Neutrophil (primary cell): ENCODE data around the gene LAMA3.

ENCODE experiments used
- H3K27ac ChIP-seq: fragments of 200-600 bp; sonication (generic); 2 replicates; pipeline ENCODE4 v1.5.1; 2016; ENCODE audit warnings: mild to moderate bottlenecking, moderate library complexity
- H3K27me3 ChIP-seq: fragments of 200-600 bp; sonication (generic); 2 replicates; pipeline ENCODE4 v1.6.0; 2016; ENCODE audit warnings: mild to moderate bottlenecking
- H3K36me3 ChIP-seq: fragments of 200-600 bp; sonication (generic); 2 replicates; pipeline ENCODE4 v1.5.1; 2017
- H3K4me1 ChIP-seq, 2 experiments: fragments of 200-600 bp in 1 of 2; sonication (generic) in 1 of 2; 1 replicate in 1 of 2; 2 replicates in 1 of 2; pipeline versions ENCODE4 v1.5.1 to v1.6.1; 2013 to 2016; ENCODE audit warnings: low read depth in 1 of 2, low read length in 1 of 2, mild to moderate bottlenecking in 1 of 2, moderate library complexity in 1 of 2; ENCODE audit not compliant: control insufficient read depth in 1 of 2, insufficient read depth in 1 of 2
- H3K4me3 ChIP-seq, 2 experiments: fragments of 200-600 bp in 1 of 2; sonication (generic) in 1 of 2; 1 replicate in 1 of 2; 2 replicates in 1 of 2; pipeline ENCODE4 v1.5.1; 2013 to 2016; ENCODE audit warnings: low read depth in 1 of 2, low read length in 1 of 2, mild to moderate bottlenecking in 1 of 2, moderate library complexity in 1 of 2
- H3K9me3 ChIP-seq: fragments of 200-600 bp; sonication (generic); 2 replicates; pipeline ENCODE4 v1.5.1; 2016
- CTCF ChIP-seq: fragments of 200-600 bp; sonication (generic); IDR thresholded peaks from 2 replicates; pipeline ENCODE4 v1.5.1; 2016; ENCODE audit warnings: antibody characterized with exemption

The LAMA3 gene

DNA sequence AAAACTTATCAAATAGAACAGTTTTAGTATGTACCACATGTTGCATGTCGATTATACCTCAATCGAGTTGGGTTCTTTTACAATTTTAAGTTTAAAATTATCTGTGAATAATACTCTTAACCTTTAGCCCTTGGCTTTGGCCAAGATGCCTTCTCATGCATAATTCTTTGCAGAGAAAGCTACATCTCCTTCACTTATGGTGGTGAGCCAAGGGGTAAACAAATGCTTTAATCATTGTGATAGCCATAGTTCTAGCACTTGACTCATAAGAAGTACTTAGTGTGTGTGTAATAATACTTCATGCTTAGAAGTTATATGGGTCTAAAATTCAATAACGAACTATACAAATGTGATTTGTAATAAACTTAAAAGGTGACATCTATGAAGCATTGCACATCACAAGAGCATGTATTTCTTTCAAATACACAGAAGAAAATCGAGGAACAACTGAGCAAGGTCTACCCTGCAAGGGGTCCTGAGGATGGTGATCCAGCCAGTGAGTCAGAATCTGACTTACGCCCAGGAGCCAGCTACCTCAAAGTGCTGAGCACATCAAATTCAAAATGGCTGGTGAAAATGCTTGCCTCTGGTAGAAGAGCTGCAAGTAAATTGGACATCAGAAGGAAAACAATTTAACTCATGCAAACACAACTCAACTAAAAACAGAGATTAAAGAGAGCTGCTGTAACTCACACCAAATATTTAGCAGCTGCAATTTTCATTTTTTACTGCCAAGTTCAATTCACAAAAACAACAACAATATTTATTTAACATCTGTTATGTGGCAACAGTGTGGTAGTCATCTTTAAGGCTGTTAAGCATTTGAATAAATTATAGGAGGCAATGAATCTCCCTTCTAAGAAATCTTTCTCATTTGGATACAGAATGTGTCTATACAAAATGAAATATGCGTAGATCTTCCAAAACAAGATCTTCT lies 301.5 kb downstream of the LAMA3 start:
- Histone ChIP-seq H3K9me3 (no peaks in the 10 kb centered on the region), H3K4me1 (no peaks in the 10 kb centered on the region), H3K27me3 (no peaks in the 10 kb centered on the region), H3K36me3 (no peaks in the 10 kb centered on the region), H3K4me3 (no peak overlapping the region), H3K27ac (no peak overlapping the region)
- no peak for TF ChIP-seq CTCF

GRCh38 chr18:23992089-23992940 lies 303.1 kb downstream of the LAMA3 start:
- Histone ChIP-seq H3K4me1 (no peaks in the 10 kb centered on the region), H3K9me3 (no peaks in the 10 kb centered on the region), H3K27me3 (no peaks in the 10 kb centered on the region), H3K36me3 (no peaks in the 10 kb centered on the region), H3K4me3 (no peak overlapping the region), H3K27ac (no peak overlapping the region)
- TF ChIP-seq CTCF, result no peak

DNA sequence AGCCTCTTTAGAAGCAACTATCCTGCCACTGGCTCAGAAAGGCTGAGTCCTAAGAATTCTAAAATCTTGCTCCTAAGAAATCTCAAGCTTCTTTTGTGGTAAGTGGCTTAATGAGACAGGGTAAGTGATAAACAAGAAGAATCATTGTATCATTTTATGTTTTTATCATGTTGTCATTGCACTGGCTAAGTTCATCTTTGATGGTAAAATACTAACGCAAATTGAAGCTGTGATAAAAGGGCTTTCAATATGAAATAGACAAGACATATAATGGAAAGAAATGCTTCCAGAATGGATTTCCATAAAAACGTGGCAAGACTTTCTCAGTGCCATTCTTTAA lies 303.7 kb downstream of the LAMA3 start:
- Histone ChIP-seq H3K4me1 (no peaks in the 10 kb centered on the region), H3K36me3 (no peaks in the 10 kb centered on the region), H3K9me3 (no peaks in the 10 kb centered on the region), H3K4me3 (no peak overlapping the region), H3K27me3 (no peaks in the 10 kb centered on the region), H3K27ac (no peak overlapping the region)
- TF ChIP-seq CTCF, result no peak

- Histone ChIP-seq H3K4me1 (no peaks in the 10 kb centered on the region), H3K36me3 (no peaks in the 10 kb centered on the region), H3K27me3 (no peaks in the 10 kb centered on the region), H3K4me3 (no peak overlapping the region), H3K27ac (no peak overlapping the region), H3K9me3 (no peaks in the 10 kb centered on the region)
- TF ChIP-seq CTCF, result no peak
Observed at GRCh38 chr18:23994361-23994902, 305.2 kb downstream of the LAMA3 start.

DNA sequence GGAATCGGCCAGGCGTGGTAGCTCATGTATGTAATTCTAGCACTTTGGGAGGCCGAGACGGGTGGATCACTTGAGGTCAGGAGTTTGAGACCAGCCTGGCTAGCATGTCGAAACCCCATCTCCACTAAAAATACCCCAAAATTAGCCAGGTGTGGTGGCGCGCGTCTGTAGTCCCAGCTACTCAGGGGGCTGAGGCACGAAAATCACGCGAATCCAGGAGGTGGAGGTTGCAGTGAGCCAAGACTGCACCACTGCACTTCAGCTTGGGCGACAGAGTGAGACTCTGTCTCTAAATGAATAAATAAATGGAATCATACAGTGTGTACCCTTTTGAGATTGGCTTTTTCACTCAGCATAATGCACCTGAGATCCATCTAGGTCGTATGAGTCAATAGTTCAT lies 305.9 kb downstream of the LAMA3 start:
- H3K36me3 ChIP-seq, result no peaks in the 10 kb centered on the region
- TF ChIP-seq CTCF, result no peak
- no peaks in the 10 kb centered on the region for H3K4me1 ChIP-seq
- H3K9me3 ChIP-seq, result no peaks in the 10 kb centered on the region
- H3K27ac ChIP-seq, result no peak overlapping the region
- H3K27me3 ChIP-seq, result no peaks in the 10 kb centered on the region
- no peak overlapping the region for H3K4me3 ChIP-seq
